Activated CD8-positive, alpha-beta memory T cell treated with anti-CD3 and anti-CD28 coated beads for 1 hour (primary cell): ENCODE data around the gene CAB39L.
"Not testable (repeated sequence)": the region's sequence is repeated elsewhere in the genome, so short reads cannot be mapped to it uniquely, and the experiment has no call there.

ENCODE experiments used
- DNase-seq, 2 donors: peaks; one replicate each; pipeline ENCODE4 v3.0.0-alpha.2; 2020; ENCODE audit warnings: low read depth in 1 of 2; ENCODE audit errors: extremely low read depth in 1 of 2

The CAB39L gene

DNA sequence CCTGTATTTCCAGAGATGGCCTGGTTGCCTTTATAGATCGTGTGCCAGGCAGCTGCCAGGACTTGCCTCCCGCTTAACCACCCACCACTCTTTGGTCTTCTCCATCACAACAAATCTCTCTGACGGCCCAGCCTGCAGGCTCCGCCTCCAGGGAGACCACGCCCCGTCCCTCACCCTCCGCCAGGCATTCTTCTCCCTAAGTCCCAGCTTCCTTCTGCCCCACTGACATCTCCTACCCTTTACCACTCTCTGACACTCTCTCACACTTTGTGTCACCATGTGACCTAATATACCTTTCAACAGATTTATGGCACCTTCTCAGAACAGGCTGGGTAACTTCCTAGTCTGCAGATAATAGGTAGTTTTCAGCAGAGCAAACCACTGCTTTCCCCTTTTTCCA lies 95.1 kb downstream of the CAB39L start:
- DNase-seq = no peak

DNA sequence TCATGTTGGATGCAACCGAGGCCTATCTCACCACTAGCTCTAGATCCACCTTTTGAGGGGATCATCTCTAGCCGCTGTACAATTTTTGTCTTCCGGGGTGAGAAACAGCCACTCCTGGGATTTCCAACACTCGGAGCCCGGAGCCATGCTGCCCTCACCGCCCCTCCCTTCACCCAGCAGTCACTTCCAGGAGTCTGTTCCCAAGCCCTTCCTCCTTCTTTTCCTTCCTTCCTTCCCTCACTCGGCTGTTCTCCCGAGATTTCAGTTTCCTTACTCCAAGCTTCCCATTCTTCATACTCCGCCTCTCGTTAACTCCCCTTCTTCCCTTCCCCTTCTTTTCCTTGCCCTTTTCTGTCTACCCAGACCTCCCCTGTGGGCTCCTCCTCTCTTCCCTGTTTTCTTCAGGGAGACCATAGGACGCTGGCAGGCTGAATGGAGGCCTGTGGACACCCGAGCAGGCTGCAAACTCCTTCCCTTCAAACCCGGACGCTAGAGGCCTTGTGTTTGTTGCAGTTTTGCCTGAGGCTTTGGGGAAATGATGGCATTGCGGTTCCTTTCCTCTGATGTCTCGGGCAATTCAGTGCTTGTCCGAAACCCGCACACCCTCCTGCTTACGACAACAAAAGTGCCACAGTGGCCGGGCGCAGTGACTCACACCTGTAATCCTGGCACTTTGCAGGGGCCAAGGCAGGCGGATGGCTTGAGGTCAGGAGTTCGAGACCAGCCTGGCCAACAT lies 96.0 kb downstream of the CAB39L start:
- no peak for DNase-seq

DNA sequence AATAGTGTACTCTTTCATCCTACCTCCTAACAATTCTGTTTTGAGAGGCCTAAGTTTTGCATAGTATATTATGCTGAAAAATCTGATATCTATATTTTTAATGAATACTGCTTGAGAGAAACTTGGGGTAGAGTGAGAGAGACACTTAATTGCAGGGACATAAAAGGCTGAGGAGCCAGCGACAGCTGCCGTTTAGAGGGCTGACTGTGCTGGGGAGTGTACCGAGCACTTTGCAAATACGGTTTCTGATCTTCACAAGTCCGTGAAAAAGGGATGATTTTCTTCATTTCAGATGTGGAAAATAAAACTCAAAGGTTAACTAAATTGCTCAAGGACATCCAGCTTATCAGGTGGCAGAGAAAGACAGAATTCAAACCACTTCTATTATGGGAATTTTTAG lies 97.4 kb downstream of the CAB39L start:
- DNase-seq = no peak

DNA sequence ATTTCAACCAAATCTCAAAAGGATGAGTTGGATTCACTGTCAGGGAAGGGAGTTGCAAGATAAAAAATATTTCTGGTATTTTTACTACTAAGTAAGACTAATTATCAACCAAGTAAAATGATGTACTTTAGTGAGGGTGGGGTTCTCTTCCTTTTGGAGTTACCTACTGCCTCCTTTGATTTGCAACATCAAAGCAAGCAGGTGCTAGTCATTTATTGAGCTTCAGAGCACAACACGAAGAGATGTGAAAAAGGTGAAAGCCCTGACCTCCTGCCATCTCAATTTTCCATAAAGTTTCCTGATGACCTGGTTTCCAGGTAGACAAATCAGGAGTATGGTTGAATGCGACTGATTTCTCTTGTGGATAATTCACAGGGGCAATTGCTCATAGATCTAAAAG lies 100.1 kb downstream of the CAB39L start:
- DNase-seq = no peak

DNA sequence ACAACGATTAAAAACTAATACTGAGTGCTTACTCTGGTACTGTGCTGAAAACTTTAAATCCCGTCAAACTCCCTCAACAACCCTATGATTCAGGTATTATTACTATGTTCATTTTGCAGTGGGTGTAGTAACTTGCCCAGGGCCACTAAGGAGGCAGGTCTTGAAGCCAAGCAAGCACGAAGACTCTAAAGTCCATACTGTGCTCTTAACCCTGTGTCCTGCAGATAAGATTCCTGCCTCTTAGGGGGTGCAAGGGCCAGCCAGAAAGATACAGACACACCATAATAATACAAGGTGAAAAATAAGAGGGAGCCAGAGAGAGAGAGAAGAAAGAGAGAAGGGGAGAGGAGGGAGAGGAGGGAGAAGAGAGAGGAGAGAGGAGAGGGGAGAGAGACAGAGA lies 100.6 kb downstream of the CAB39L start:
- no peak for DNase-seq

DNA sequence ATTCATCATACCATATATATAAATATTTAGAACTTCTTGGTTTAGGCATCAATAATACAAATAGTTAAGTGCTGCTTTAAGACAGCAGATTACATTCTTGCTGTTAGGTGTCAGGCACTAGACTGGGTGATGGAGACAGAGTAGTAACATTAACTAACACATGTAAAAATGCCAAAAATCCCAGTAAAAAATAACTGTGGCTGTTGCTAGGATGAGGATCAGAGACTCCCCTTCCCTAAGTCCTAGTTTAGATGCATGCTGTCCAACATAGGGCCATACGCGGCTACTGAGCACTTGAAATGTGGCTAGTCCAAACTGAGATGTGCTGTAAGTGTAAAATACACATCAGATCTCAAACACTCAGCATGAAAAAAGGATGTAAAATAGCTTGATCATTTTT lies 101.4 kb downstream of the CAB39L start:
- no peak for DNase-seq

DNA sequence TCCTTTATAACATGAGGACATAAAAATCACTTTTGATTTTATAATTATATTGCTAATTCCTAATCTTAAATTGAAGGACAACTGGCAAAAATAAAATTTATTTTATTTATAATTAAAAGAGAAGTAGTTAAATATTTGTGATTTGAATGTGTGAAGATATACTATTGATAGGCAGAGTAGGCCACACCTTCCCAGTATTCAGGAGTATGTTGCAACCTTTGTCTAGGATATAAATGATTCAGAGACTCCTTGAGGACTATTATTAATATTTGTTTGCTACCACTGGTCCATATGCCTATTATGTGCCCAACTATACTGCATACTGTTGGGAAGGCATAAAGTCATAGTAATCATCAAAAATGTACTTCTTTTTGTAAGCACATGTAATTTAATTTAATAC lies 101.9 kb downstream of the CAB39L start:
- no peak for DNase-seq

DNA sequence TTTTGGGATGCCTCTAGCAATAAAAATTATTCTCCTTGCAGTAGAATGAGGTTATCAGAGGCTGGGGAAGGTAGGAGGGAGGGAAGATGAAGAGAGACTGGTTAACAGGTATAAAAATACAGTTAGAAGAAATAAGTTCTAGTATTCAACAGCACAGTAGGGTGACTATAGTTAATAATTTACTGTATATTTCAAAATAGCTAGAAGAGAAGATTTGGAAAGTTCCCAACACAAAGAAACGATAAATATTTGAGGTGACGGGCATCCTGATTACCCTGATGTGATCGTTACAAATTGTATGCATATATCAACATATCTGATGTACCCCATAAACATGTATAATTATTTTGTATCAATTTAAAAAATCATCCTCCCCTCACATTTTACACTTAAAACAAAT lies 102.3 kb downstream of the CAB39L start:
- no peak for DNase-seq

DNA sequence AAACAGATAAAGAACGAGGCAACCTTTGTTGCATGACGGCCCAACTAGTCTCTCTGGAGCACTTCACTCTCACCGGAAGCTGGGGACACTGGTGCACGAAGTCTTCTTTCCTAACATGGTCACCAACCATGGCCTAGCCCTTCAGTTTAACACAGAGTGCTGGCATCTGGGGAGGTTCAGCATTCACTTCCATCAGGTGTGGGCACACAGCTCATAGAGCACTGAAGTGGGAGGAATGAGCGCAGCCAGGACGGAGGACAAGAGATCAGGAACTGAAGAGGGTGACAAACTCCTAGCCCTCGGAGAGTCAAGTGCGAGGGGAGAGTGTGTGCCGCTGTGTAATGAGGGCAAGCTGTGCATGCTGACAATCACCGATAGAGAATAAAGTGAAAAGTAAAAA lies 103.7 kb downstream of the CAB39L start:
- DNase-seq = no peak

DNA sequence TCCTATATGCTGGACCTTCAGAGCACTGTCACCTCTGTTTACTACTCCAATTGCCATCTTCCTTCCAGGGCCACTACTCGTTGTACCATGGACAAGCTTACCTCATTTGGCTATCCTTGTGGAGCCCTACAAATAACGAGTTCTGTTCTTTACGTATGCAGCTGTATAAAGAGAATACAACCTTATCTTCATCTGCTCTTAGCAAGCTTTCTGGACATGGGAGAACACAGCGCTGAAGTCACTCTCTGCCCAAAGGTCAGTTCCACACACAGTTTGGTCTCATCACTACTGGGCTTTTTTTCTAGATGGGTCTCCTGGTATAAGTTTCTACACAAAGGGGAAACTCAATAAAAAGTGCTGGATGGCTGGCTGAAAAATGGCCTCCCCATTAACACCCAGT lies 107.2 kb downstream of the CAB39L start:
- no peak for DNase-seq

DNA sequence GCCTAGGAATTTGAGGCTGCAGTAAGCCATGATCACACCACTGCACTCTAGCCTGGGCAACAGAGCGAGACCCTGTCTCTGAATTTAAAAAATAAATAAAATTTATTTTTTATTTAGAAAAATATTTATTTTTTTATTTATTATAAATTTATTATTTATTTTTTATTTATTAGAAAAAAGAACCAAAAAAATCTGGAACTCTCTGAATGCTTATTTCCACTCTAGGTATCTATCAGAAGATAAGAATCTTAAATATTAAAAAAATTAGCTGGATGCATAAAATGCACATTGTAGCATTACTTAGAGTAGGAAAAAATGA lies 113.4 kb downstream of the CAB39L start:
- no peak for DNase-seq

DNA sequence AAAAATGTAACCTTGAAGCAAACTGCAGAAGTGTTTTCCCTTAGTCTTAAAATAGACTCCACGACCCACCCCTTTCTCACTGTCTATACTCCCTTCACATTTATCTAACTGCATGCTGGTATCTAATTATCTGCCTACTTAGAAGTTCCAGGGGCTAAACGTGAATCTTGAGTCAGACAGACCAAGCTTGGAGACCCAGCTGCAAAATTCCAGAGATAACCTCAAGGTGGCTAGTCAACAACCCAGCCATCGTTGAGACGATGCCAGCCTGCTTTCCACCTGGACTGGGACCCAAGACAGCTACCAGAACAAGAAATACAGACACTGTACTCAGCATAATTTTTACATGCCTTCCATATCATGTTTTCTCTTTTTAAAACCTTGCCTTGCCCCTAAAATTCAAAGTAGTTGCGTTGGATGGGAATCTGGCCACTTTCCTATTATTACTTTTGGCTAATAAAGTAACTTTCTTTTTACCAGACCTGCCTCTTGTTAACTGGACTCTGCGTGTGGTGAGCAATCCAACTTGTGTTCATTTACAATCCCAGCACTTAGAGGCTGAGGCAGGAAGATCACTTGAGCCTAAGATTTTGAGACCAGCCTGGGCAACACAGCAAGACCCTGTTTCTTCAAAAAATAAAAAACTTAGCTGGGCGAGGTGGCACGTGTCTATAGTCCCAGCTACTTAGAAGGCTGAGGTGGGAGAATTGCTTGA lies 113.9 kb downstream of the CAB39L start:
- no peak for DNase-seq

DNA sequence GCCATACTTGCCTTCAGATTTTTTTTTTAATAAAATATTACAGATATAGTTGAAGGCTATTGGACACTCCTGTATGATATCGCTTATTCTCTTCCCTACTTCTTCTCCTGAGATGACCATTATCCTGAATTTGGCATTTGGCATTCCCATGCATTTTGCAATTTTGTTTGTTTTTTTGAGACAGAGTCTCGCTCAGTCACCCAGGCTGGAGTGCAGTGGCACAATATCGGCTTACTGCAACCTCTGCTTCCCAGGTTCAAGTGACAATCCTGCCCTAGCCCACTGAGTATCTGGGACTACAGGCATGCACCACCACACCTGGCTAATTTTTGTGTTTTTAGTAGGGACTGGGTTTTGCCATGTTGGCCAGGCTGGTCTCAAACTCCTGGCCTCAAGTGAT lies 116.7 kb downstream of the CAB39L start:
- DNase-seq = not testable (repeated sequence)

DNA sequence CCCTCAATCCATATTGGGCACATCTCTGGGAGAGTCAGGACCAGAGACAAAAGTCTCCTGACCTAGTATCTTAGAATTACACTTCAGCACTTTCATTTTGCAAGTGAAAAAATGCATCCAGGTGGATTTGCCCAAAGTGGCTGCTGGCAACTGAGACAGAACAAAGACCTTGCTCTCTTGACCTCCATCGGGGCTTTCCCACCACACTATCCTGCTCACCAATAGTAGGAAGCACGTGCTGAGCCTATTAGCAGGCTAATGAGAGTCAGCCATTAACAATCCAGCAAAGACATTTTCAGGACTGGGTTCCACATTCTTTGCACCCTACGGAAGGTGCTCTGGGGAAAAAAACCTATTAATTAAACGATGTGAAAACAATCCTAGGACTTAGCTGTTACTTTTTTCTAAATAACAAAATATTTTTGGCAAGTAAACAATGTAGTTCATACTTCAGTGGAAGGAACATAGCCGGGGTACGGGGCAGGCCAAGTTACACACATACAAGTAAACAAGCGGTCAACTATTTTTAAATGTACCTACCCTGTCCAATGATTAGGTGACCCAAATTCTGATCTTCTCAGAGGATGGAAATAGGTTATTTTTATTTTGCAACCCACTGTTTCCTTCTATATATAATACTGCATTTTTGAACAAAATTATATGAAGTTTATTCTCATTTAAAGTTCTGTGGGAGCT lies 117.5 kb downstream of the CAB39L start:
- no peak for DNase-seq

DNA sequence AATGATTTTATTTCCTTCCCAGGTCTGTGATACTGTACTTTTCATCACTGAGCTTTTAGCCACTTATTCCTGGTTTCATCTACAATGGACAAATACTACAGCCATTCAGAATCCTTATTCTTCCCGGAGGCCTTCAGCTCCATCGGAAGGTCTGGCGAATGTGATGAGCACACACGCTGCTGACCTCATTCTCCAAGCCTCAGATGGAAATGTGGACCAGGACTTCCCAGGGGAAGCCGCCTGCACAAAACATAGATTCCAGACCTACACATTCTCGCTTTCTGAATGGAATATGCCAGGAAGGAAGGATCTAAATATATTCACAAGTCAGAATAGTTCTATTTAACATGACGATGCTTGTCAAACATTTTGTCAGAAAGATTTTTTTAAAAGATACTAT lies 120.5 kb downstream of the CAB39L start:
- DNase-seq = no peak

DNA sequence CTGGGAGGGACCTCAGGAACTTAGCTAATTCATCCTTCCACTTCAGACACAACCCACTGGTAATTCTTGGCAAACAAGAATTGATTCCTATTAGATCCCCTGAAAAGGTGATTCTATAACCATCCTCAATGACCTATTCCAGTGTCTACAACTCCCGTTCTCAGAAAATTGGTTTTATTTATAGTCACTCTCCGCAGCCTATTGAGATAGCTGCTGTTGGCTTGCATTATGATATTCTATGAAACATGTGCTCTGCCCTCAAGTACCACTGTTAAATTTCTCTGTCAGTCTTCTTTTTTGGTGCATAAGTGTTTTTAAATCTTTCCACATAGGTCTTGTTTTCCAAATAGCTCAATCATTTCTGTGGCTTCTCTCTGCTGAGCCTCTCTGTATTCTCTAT lies 121.2 kb downstream of the CAB39L start:
- DNase-seq = no peak

DNA sequence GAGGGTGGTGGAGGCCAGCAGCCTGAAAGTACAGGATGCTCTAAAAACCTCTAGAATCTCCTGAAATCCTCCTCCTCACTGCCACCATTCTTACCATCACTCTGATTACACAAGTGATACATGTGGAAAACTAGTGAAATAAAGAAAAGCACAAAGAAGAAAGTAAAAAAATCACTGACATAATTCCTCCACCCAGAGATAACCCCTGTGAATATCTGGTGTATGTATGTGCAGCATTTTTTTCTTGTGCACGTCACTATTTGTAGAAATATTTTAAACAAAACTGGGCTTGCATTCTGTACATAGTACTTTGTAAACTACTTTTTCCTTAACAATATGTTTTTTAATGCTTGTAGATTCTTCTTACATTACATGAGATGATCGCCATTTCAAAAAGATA lies 122.9 kb downstream of the CAB39L start:
- DNase-seq = no peak

DNA sequence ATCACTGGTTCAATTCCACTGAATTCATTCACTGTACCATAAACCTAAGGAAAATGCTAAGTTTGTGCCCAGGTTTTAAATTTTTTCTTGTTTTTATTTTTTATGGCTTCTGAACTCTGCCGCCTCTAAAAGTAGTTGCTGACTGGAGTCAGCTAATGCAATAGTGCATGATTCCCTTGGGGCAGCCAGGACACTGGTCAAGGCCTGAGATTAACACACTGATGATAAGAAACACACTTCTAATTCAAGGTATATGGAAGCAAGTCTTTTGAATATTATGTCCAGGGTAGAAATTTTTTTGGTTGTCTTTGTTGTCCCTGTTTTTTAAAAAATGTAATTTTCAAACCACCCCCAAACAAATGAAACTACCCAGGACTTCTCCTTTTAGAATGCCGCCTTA lies 123.9 kb downstream of the CAB39L start:
- DNase-seq = no peak

DNA sequence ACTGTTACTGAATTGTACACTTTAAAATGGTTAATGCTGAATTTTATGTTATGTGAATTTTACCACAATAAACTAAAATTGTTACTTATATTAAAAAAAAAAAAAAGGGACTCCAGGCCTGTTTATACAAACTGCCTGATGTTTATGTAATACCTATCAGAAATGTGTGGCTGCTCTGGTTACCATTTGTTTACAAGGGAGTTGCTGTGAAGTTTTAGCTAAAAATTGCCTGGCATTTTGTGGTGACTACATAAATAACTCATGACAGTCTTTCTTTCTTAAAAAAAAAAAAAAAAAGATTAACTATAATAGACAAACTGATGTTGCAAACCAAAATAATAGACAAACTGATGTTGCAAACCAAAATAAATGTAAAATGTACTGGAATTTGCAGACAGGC lies 124.3 kb downstream of the CAB39L start:
- DNase-seq = no peak

DNA sequence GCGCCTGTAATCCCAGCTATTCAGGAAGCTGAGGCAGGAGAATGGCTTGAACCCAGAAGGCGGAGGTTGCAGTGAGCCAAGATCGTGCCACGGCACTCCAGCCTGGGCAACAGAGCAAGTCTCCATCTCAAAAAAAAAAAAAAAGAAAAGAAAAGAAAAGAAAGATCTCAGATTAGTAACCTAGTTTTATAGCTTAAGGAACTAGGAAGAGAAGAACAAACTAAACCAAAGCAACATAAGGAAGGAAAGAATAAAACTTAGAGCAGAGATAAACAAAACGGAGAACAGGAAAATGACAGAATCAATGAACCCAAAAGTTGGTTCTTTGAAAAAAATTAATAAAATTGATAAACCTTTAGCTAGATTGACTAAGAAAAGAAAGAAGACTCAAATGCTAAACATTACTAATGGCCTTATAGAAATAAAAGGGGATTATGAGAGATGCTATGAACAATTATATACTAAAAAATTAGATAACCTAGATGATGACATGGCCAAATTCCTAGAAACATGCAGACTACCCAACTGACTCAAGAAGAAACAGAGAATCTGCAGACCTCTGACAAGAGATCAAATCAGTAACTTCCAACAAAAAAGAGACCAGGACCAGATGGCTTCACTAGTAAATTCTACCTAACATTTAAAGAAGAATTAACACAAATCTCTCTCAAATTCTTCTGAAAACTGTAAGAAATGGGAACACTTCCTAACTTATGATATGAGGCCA lies 127.9 kb downstream of the CAB39L start:
- no peak for DNase-seq

DNA sequence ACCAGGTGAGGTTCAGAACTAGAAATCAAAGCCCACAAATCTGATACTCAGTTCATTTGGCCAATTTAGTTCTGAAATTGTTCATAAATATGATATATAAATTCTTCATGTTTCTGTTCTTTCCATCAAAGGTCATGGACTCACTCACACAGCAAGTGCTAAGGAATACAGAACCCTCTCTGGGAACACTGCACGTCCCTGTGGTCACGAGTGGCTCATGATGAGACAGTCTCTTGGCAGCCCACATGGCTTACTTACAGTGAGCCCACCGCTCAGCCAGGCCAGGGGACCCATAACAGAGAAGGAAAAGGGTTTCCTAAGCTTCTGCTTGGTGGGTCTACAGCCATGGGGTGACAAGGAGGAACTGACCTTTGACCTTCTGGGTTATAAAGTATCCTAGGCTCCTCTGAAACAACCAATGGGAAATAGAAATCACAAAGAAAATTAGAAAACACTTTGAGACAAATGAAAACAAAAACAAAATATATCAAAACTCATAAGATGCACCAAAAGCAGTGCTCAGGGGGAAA lies 128.8 kb downstream of the CAB39L start:
- no peak for DNase-seq
